GM23338 (cell line): ENCODE data around the gene FNDC3B. TPM values are rescaled to one million over a fixed set of nuclear protein-coding genes. Genes with fewer than 3 reads are reported as not detected.

Experiments
- CREB1 ChIP-seq: fragments of 250-450 bp; sonication (Bioruptor Pico); IDR thresholded peaks from 2 replicates; pipeline ENCODE4 v1.5.0; 2020; ENCODE audit warnings: low read depth, mild to moderate bottlenecking, moderate library complexity
- EZH2 ChIP-seq: fragments of 200-600 bp; sonication (generic); IDR thresholded peaks from one replicate; pipeline ENCODE4 v1.8.0; 2017; ENCODE audit warnings: antibody characterized with exemption, mild to moderate bottlenecking, low read depth; ENCODE audit not compliant: unreplicated experiment
- NANOG ChIP-seq: IDR thresholded peaks from 2 replicates; pipeline ENCODE4 v1.6.1; 2016; ENCODE audit warnings: antibody characterized with exemption, borderline replicate concordance
- POLR2AphosphoS5 ChIP-seq: IDR thresholded peaks from 2 replicates; pipeline ENCODE4 v1.6.1; 2016; ENCODE audit warnings: antibody characterized with exemption, low read depth
- STAT1 ChIP-seq: IDR thresholded peaks from one replicate; pipeline ENCODE4 v1.6.1; 2016; ENCODE audit warnings: antibody characterized with exemption; ENCODE audit not compliant: unreplicated experiment
- ZNF114 ChIP-seq: fragments of 250-450 bp; sonication (Bioruptor Pico); IDR thresholded peaks from 2 replicates; pipeline ENCODE4 v1.5.0; 2020; ENCODE audit warnings: mild to moderate bottlenecking, moderate library complexity
- ZNF331 ChIP-seq: fragments of 250-450 bp; sonication (Bioruptor Pico); IDR thresholded peaks from 2 replicates; pipeline ENCODE4 v1.5.0; 2020; ENCODE audit warnings: low read depth, mild to moderate bottlenecking, moderate library complexity
- polyA plus RNA-seq: library from polyadenylated mRNA; unstranded; fragments of >200 nt; fragmentation: Nextera tagmentation; extraction: Ambion mirVana; gene quantifications from 2 replicates; pipeline ENCODE4 v1.2.1, GENCODE V29; 2016
- total RNA-seq: library from RNA; depleted of rRNA; stranded (reverse); fragments of >200 nt; shearing (Covaris generic); gene quantifications from 2 replicates; pipeline ENCODE4 v1.2.3, GENCODE V29; 2014
- TF ChIP-seq, protein P1 (sequence below): fragments of 250-450 bp; sonication (Bioruptor Pico); IDR thresholded peaks from 2 replicates; pipeline ENCODE4 v1.5.0; 2020; ENCODE audit warnings: mild to moderate bottlenecking, moderate library complexity
- TF ChIP-seq, protein P2 (sequence below): IDR thresholded peaks from 2 replicates; pipeline ENCODE4 v1.6.1; 2016; ENCODE audit warnings: antibody characterized with exemption

FNDC3B gene
- total and polyA plus RNA-seq, 2 experiments from 2014 or later = 19.1 to 55.4 TPM

DNA sequence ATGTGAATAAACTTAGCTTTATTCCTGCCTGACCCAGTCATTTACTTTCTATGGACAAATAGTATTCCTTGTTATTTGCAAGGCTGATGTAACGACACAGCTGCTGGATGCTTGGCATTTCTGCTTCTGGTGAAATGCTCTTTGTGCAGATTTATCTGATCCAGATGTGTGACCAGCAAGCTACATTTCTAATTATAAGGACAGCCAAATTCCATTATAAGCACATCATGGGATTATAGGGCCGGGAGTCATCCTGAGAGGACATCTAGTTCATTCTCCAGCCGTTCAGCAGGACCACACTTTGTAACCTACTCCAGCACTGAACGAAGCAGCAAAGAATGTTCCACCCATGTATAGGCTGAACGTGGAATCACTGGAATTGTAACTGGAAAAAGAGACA lies 42.9 kb downstream of the FNDC3B start (continued):
- TF ChIP-seq, protein P1, sequence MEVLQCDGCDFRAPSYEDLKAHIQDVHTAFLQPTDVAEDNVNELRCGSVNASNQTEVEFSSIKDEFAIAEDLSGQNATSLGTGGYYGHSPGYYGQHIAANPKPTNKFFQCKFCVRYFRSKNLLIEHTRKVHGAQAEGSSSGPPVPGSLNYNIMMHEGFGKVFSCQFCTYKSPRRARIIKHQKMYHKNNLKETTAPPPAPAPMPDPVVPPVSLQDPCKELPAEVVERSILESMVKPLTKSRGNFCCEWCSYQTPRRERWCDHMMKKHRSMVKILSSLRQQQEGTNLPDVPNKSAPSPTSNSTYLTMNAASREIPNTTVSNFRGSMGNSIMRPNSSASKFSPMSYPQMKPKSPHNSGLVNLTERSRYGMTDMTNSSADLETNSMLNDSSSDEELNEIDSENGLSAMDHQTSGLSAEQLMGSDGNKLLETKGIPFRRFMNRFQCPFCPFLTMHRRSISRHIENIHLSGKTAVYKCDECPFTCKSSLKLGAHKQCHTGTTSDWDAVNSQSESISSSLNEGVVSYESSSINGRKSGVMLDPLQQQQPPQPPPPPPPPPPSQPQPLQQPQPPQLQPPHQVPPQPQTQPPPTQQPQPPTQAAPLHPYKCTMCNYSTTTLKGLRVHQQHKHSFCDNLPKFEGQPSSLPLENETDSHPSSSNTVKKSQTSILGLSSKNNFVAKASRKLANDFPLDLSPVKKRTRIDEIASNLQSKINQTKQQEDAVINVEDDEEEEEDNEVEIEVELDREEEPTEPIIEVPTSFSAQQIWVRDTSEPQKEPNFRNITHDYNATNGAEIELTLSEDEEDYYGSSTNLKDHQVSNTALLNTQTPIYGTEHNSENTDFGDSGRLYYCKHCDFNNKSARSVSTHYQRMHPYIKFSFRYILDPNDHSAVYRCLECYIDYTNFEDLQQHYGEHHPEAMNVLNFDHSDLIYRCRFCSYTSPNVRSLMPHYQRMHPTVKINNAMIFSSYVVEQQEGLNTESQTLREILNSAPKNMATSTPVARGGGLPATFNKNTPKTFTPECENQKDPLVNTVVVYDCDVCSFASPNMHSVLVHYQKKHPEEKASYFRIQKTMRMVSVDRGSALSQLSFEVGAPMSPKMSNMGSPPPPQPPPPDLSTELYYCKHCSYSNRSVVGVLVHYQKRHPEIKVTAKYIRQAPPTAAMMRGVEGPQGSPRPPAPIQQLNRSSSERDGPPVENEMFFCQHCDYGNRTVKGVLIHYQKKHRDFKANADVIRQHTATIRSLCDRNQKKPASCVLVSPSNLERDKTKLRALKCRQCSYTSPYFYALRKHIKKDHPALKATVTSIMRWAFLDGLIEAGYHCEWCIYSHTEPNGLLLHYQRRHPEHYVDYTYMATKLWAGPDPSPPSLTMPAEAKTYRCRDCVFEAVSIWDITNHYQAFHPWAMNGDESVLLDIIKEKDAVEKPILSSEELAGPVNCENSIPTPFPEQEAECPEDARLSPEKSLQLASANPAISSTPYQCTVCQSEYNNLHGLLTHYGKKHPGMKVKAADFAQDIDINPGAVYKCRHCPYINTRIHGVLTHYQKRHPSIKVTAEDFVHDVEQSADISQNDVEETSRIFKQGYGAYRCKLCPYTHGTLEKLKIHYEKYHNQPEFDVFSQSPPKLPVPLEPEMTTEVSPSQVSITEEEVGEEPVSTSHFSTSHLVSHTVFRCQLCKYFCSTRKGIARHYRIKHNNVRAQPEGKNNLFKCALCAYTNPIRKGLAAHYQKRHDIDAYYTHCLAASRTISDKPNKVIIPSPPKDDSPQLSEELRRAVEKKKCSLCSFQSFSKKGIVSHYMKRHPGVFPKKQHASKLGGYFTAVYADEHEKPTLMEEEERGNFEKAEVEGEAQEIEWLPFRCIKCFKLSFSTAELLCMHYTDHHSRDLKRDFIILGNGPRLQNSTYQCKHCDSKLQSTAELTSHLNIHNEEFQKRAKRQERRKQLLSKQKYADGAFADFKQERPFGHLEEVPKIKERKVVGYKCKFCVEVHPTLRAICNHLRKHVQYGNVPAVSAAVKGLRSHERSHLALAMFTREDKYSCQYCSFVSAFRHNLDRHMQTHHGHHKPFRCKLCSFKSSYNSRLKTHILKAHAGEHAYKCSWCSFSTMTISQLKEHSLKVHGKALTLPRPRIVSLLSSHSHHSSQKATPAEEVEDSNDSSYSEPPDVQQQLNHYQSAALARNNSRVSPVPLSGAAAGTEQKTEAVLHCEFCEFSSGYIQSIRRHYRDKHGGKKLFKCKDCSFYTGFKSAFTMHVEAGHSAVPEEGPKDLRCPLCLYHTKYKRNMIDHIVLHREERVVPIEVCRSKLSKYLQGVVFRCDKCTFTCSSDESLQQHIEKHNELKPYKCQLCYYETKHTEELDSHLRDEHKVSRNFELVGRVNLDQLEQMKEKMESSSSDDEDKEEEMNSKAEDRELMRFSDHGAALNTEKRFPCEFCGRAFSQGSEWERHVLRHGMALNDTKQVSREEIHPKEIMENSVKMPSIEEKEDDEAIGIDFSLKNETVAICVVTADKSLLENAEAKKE = no peak
- TF ChIP-seq ZNF114 (CRISPR knock-in tag) = no peak
- TF ChIP-seq STAT1 = no peak
- TF ChIP-seq EZH2 = no peak
- TF ChIP-seq, protein P2, sequence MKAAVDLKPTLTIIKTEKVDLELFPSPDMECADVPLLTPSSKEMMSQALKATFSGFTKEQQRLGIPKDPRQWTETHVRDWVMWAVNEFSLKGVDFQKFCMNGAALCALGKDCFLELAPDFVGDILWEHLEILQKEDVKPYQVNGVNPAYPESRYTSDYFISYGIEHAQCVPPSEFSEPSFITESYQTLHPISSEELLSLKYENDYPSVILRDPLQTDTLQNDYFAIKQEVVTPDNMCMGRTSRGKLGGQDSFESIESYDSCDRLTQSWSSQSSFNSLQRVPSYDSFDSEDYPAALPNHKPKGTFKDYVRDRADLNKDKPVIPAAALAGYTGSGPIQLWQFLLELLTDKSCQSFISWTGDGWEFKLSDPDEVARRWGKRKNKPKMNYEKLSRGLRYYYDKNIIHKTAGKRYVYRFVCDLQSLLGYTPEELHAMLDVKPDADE = no peak
- TF ChIP-seq POLR2AphosphoS5 = no peak
- TF ChIP-seq NANOG = no peak
- no peak for TF ChIP-seq ZNF331
- TF ChIP-seq CREB1 (CRISPR knock-in tag) = no peak
